HepG2 (cell line): Measurements from ENCODE around the gene BCL6B. TPM values are rescaled to one million over a fixed set of nuclear protein-coding genes. Genes with fewer than 3 reads are reported as not detected.

Source experiments
- ATAC-seq: fragments of 200-7000 bp; cut with Tn5 transposase; 3 replicates; pipeline ENCODE4 v1.9.1; 2020; ENCODE audit warnings: mild to moderate bottlenecking, moderate library complexity
- BruUV-seq: library from RNA; stranded (reverse); fragments of 400-500 nt; replicated peaks from 2 replicates; lab custom pipeline; 2021; lab: Mats Ljungman, UMichigan
- CTCF ChIA-PET: fragments of 300-600 bp; formaldehyde crosslinking; extraction: SDS; loops from one replicate; lab custom pipeline; 2021; ENCODE audit warnings: low total read pairs, inconsistent platforms, low intra/inter-chr PET ratio; lab: Yijun Ruan, JAX
- POLR2A ChIA-PET: fragments of 350-600 bp; sonication (Branson Sonifier 250); formaldehyde crosslinking; loops from one replicate; lab custom pipeline; 2020; ENCODE audit warnings: antibody characterized with exemption, inconsistent platforms; lab: Yijun Ruan, JAX
- DNase-seq: peaks from one replicate; pipeline ENCODE4 v3.0.0-alpha.2; 2015; ENCODE audit warnings: low spot score
- FAIRE-seq: peaks from 3 replicates; lab custom pipeline; 2011; peaks lifted over from hg19 to GRCh38; lab: Jason Lieb, UNC
- H2AFZ ChIP-seq: one replicate; pipeline ENCODE4 v1.6.1; 2011; ENCODE audit warnings: low read length, inconsistent platforms
- H3K27ac ChIP-seq: fragments of 300-600 bp; 3 replicates; pipeline ENCODE4 v1.8.0; 2011; ENCODE audit warnings: mixed run types, mild to moderate bottlenecking, mixed read lengths, low read length, inconsistent platforms; ENCODE audit not compliant: insufficient read depth; ENCODE audit errors: extremely low read length
- H3K27me3 ChIP-seq, 2 experiments: fragments of 200-600 bp in 1 of 2; 2 replicates in 1 of 2; 3 replicates in 1 of 2; pipeline versions ENCODE4 v1.6.0 to v1.8.0; 2011; ENCODE audit warnings: low read length in 2 of 2, mild to moderate bottlenecking in 2 of 2, moderate library complexity in 2 of 2, inconsistent platforms in 1 of 2; ENCODE audit not compliant: insufficient read depth in 2 of 2, control insufficient read depth in 1 of 2
- H3K36me3 ChIP-seq, 2 experiments: fragments of 200-600 bp in 1 of 2; replicated peaks in 1 of 2; 2 replicates in 1 of 2; 3 replicates in 1 of 2; pipeline versions ENCODE4 v1.5.1 to v1.8.0; 2011; ENCODE audit warnings: low read length in 2 of 2, inconsistent platforms in 1 of 2; ENCODE audit not compliant: insufficient read depth in 2 of 2, control insufficient read depth in 1 of 2
- H3K4me1 ChIP-seq: 2 replicates; pipeline ENCODE4 v1.5.1; 2012; ENCODE audit warnings: low read length, inconsistent platforms; ENCODE audit not compliant: insufficient read depth
- H3K4me2 ChIP-seq: 2 replicates; pipeline ENCODE4 v1.6.0; 2011; ENCODE audit warnings: low read depth, low read length, inconsistent platforms
- H3K4me3 ChIP-seq, 3 experiments: fragments of 200-600 bp in 1 of 3; sonication (generic), shearing (Covaris generic) in 1 of 3; replicated peaks in 1 of 3; 2 replicates each; pipeline ENCODE4 v1.5.1; 2011 to 2016; ENCODE audit warnings: low read length in 3 of 3, inconsistent platforms in 2 of 3, low read depth in 2 of 3, mild to moderate bottlenecking in 2 of 3, control low read depth in 1 of 3, mixed read lengths in 1 of 3; ENCODE audit not compliant: insufficient read depth in 1 of 3
- H3K79me2 ChIP-seq: one replicate; pipeline ENCODE4 v1.6.1; 2011; ENCODE audit warnings: low read length, inconsistent platforms; ENCODE audit not compliant: insufficient read depth
- H3K9ac ChIP-seq: 2 replicates; pipeline ENCODE4 v1.6.0; 2011; ENCODE audit warnings: mild to moderate bottlenecking, low read depth, low read length, inconsistent platforms; ENCODE audit not compliant: insufficient read depth
- H3K9me3 ChIP-seq: 2 replicates; pipeline ENCODE4 v1.5.1; 2012; ENCODE audit warnings: mild to moderate bottlenecking, low read length
- H4K20me1 ChIP-seq: 2 replicates; pipeline ENCODE4 v1.6.0; 2011; ENCODE audit warnings: inconsistent platforms, mild to moderate bottlenecking, low read length, moderate library complexity; ENCODE audit not compliant: insufficient read depth
- ARID3A ChIP-seq: IDR thresholded peaks from 2 replicates; pipeline ENCODE4 v1.6.1; 2012; ENCODE audit warnings: low read depth, low read length, improper control_type of control experiment
- SALL2 ChIP-seq: sonication (generic); formaldehyde crosslinking; IDR thresholded peaks from 2 replicates; pipeline ENCODE4 v1.8.1; 2023; ENCODE audit warnings: mild to moderate bottlenecking, missing genetic modification reagents, inconsistent platforms
- WGBS: methylation state at CpG from one replicate; pipeline ENCODE4 v1.1.6; 2017; ENCODE audit warnings: low lambda C conversion rate; 5-methylcytosine and 5-hydroxymethylcytosine counted together
- in situ Hi-C: cut with HindIII; loops from 2 replicates; pipeline ENCODE4 v1.10.0; 2017; ENCODE audit warnings: low pct_unique_long_range_greater_than_20kb; ENCODE audit not compliant: extremely low pct_ligation_motif_present
- intact Hi-C: fragments of 100-400 bp; cut with micrococcal nuclease; formaldehyde crosslinking; loops from one replicate; pipeline ENCODE4 v1.10.0; 2022; ENCODE audit not compliant: unreplicated experiment
- polyA plus RNA-seq, 8 experiments: library from polyadenylated mRNA; depleted of rRNA in 3 of 8; stranded (reverse) in 7 of 8; unstranded in 1 of 8; fragments of >200 nt; fragmentation: Illumina TruSeq in 4 of 8; extraction: Trizol in 4 of 8; gene quantifications; 2 replicates each; pipeline versions ENCODE4 v1.2.1 to v1.2.3, GENCODE V29; 2011 to 2016; ENCODE audit warnings: low read depth in 4 of 8, missing spikeins in 1 of 8, mixed read lengths in 1 of 8; ENCODE audit not compliant: insufficient read depth in 1 of 8
- total RNA-seq, 5 experiments: library from RNA; depleted of rRNA; stranded (reverse); fragments of >200 nt; fragmentation: Illumina TruSeq; extraction: Trizol; gene quantifications; 2 replicates each; pipeline ENCODE4 v1.2.3, GENCODE V29; 2016; ENCODE audit warnings: low read depth in 1 of 5

The BCL6B gene
- total and polyA plus RNA-seq, 2 of the 13 experiments (the other 11 are each of a cell fraction or from before 2014, with no cell fraction given), result not detected

- no peak overlapping the region for H2AFZ ChIP-seq
- TF ChIP-seq SALL2 (CRISPR knock-in tag) (no peak), ARID3A (peak; percentile 28; the same call in 1 of the 2 replicates)
- ATAC-seq (no peak), DNase-seq (no peak), FAIRE-seq (no peak)
- H3K9ac ChIP-seq, result no peak overlapping the region
- WGBS, result 100% methylated on average over 2 of the region's 2 CpGs
- peaks cover 15 to 49% of the 10 kb centered on the region in 2 experiments; a peak in 4 of 5 replicates for H3K36me3 ChIP-seq
- H3K27me3 ChIP-seq, result no peaks in the 10 kb centered on the region
- BruUV-seq, result no TSS peak
- ChIA-PET CTCF (interaction anchor here (1.6 to 1.9 kb wide), 4 partner anchors 18 to 160 kb away, joined by 6 to 14 read pairs (median 10); partner anchors contain the start of gene BCL6B), POLR2A (interaction anchor here (1.1 kb wide), 1 partner anchor 14 kb away, joined by 3 read pairs; no protein-coding TSS in a partner anchor)
- no peak overlapping the region for H3K4me3 ChIP-seq
- in situ Hi-C loops (loop anchor here (5.0 to 10.0 kb wide), 2 partner anchors 91 to 149 kb away; no protein-coding TSS in a partner anchor), intact Hi-C loops (loop anchor here (1.0 kb wide), 1 partner anchor 19 kb away; no protein-coding TSS in a partner anchor)
- H3K4me1 ChIP-seq, result no peaks in the 10 kb centered on the region
- H4K20me1 ChIP-seq, result peaks cover 4% of the 10 kb centered on the region; the same call in 1 of the 2 replicates
- no peak overlapping the region for H3K4me2 ChIP-seq
- H3K27ac ChIP-seq, result no peak overlapping the region
- H3K79me2 ChIP-seq, result no peaks in the 10 kb centered on the region
- H3K9me3 ChIP-seq, result no peaks in the 10 kb centered on the region
These were observed 19.1 kb upstream of the BCL6B start for GRCh38 chr17:7003745-7004144.
